Measurements from ENCODE around the gene ABCA3. TPM values are rescaled to one million over a fixed set of nuclear protein-coding genes. Genes with fewer than 3 reads are reported as not detected.

The ABCA3 gene
- total RNA-seq, 4 donors from 2014 or later: 6.8 to 17.9 (median 11.0) TPM

DNA sequence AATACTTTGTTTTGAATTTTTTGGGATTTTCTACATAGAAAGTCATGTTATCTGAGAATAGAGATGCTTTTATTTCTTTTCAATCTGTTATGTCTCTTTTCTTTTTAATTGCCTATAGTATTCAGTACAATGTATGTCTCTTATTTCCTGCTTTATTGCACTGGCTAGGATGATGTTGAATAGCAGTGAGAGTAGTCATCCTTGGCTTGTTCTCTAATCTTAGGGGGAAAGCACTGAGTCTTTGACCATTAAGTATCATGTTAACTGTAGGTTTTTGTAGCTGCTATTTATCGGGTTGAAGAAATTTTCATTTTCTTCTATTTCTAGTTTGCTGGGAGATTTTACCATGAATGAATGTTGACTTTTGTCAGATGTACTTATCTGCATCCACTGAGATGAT lies 10.0 kb upstream of the ABCA3 start:
- no peaks in the 10 kb centered on the region for H3K4me1 ChIP-seq
- H3K36me3 ChIP-seq: no peaks in the 10 kb centered on the region
- no peaks in the 10 kb centered on the region for H3K9me3 ChIP-seq
- no peak overlapping the region for H3K4me3 ChIP-seq
- H3K27ac ChIP-seq: no peak overlapping the region
- TF ChIP-seq, protein P1, sequence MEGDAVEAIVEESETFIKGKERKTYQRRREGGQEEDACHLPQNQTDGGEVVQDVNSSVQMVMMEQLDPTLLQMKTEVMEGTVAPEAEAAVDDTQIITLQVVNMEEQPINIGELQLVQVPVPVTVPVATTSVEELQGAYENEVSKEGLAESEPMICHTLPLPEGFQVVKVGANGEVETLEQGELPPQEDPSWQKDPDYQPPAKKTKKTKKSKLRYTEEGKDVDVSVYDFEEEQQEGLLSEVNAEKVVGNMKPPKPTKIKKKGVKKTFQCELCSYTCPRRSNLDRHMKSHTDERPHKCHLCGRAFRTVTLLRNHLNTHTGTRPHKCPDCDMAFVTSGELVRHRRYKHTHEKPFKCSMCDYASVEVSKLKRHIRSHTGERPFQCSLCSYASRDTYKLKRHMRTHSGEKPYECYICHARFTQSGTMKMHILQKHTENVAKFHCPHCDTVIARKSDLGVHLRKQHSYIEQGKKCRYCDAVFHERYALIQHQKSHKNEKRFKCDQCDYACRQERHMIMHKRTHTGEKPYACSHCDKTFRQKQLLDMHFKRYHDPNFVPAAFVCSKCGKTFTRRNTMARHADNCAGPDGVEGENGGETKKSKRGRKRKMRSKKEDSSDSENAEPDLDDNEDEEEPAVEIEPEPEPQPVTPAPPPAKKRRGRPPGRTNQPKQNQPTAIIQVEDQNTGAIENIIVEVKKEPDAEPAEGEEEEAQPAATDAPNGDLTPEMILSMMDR (IDR thresholded peaks at IDR 0.05): no peak
- TF ChIP-seq POLR2AphosphoS5 (IDR thresholded peaks at IDR 0.05) (no peak), EP300 (IDR thresholded peaks at IDR 0.05) (no peak), POLR2A (IDR thresholded peaks at IDR 0.05) (no peak)
- H3K27me3 ChIP-seq: no peaks in the 10 kb centered on the region
- no peak for DNase-seq (ENCODE audit: low spot score in 2 of 2)
- 90% methylated on average over 1 of the region's 1 CpG for WGBS

DNA sequence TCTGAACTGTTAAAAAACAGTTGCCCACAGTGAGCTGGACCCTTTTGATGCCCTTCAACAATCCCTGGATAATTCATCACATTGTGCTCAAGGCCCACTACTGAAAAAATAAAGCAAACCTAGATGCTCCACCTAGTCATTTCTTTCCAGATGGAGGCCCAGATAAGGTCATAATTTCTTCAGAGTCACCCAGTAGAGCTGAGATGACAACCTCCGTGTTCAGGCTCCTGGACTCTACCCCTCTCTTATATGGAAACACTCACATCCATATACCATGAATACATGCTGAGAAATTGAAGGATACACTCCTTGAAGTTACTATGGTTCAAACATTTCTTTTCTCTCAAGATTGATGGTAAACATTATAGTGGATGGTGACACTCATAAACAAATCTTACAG lies 2.7 kb upstream of the ABCA3 start:
- Histone ChIP-seq H3K27ac (no peak overlapping the region), H3K4me3 (no peak overlapping the region), H3K36me3 (no peaks in the 10 kb centered on the region), H3K4me1 (peaks cover 27% of the 10 kb centered on the region), H3K9me3 (no peaks in the 10 kb centered on the region), H3K27me3 (no peaks in the 10 kb centered on the region)
- WGBS: 74% methylated on average over 1 of the region's 1 CpG
- TF ChIP-seq, protein P1 (IDR thresholded peaks at IDR 0.05): no peak
- DNase-seq (ENCODE audit: low spot score in 2 of 2): no peak

DNA sequence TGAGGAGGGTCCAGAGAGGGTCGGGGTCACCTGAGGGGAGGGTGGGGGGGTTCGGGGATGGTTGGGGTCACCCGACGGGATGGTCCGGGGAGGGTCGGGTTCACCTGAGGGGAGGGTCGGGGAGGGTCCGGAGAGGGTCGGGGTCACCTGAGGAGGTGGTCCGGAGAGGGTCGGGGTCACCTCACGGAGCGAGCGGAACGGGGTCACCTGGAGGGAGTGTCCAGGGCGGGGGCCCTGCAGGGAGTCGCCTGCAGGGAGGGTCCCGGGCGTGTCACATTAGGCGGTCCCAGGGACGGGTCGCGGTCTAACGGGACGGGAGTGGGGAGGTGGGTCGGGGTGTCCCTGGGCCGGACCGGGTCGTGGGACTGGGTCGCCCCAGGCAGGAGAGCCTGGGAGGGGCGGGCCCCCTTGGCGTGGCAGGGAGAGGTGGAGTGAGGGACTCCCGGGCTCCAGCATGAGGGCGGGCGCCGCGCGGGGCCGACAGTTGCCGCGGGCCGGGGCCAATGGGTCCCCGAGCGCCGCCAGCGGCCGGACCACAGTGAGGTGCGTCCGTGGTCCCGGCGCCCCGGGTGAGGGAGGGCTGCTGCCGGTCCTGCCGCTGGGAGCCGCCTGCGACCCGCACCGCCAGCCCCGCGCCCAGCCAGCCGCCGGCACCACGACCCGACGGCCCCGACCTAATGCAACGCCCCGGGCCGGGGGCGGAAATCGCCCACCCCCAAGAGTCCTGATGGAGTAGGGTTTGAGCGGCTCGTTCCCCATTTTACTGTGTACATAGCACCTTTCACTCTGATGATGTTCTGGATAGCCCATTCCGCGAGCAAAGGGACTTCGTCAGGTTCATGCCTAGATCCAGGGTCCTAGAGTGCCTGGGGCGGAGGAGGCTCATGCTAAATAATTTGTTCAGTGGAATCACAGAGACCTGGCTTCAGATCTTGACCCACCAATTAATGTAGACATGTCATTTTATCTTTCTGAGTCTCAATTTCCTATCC lies 1.2 kb upstream of the ABCA3 start:
- 35% methylated on average over 30 of the region's 77 CpGs for WGBS
- H3K4me3 ChIP-seq: peak overlapping the region; percentile 19
- no peak overlapping the region for H3K27ac ChIP-seq
- H3K9me3 ChIP-seq: no peaks in the 10 kb centered on the region
- DNase-seq (ENCODE audit: low spot score in 2 of 2): peak in 1 of 2 donors; percentile 77
- peaks cover 29% of the 10 kb centered on the region for H3K4me1 ChIP-seq
- H3K27me3 ChIP-seq: no peaks in the 10 kb centered on the region
- no peaks in the 10 kb centered on the region for H3K36me3 ChIP-seq
- TF ChIP-seq, protein P1 (IDR thresholded peaks at IDR 0.05): no peak

DNA sequence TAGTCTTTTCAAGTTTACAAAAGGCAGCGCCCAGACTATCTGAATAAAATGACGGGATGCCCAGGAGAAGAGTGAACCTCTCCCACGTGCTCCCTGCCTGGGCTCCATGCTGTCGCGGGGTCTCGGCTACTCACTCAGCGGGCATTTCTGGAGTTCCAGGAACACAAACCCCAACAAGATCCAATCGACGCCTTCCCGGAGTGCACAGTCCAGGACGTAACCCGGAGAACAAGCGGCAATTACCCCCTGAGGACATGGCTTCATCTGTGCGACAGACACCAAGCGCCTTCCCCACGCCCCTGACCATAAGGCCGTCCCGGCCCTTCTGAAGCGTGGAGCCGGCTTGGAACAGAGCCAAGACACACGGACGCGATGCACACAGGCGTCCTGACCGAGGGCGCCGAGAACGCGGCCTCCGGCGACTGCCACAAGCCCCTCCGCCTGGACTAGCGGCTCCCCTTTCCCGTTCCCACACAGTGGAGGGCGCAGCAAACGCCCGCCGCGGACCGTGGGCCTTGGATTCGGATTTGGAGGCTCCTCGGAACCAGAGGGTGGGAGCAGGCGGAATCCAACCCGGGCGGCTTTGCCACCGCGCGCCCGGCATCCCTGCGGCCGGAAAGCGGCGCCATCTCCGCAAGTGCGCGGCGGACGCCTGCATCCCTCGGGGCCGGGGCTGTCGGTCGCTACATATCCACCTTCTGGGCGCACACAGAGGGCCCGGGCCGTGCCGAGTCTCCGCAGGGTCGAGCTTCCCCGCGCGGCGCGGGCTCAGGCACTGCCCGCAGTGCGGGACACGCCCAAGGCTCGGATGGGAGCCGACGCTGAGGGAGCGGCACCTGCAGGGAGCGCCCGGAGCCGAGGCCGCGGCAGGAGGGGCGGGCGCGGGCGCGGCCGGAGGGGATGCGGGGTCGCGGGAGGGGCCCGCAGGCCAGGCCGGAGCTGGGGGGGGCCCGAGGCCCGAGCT lies 725 bp downstream of the ABCA3 start:
- no peaks in the 10 kb centered on the region for H3K36me3 ChIP-seq
- no peaks in the 10 kb centered on the region for H3K9me3 ChIP-seq
- H3K27ac ChIP-seq: no peak overlapping the region
- no peaks in the 10 kb centered on the region for H3K27me3 ChIP-seq
- TF ChIP-seq POLR2AphosphoS5 (IDR thresholded peaks at IDR 0.05) (no peak), POLR2A (IDR thresholded peaks at IDR 0.05) (no peak), EP300 (IDR thresholded peaks at IDR 0.05) (no peak)
- TF ChIP-seq, protein P1 (IDR thresholded peaks at IDR 0.05): no peak
- peak overlapping the region; percentile 80 for H3K4me3 ChIP-seq
- peak in 1 of 2 donors; percentile 78 for DNase-seq (ENCODE audit: low spot score in 2 of 2)
- H3K4me1 ChIP-seq: peaks cover 29% of the 10 kb centered on the region
- WGBS: 18% methylated on average over 27 of the region's 98 CpGs

Measured in suprapubic skin (tissue), 4 donors.